HEK293 (cell line): ENCODE measurements around the gene TUT1.

Experiments
- GLIS2 ChIP-seq: fragments of 450-650 bp; formaldehyde crosslinking; IDR thresholded peaks from 2 replicates; pipeline ENCODE4 v1.5.1; 2016; ENCODE audit warnings: missing biosample characterization, missing genetic modification characterization
- KLF8 ChIP-seq: fragments of 450-650 bp; formaldehyde crosslinking; IDR thresholded peaks from 2 replicates; pipeline ENCODE4 v1.5.1; 2016; ENCODE audit warnings: missing biosample characterization, missing genetic modification characterization
- REPIN1 ChIP-seq: fragments of 450-650 bp; formaldehyde crosslinking; IDR thresholded peaks from 2 replicates; pipeline ENCODE4 v1.5.1; 2017; ENCODE audit warnings: missing biosample characterization, missing genetic modification characterization, low read depth
- REST ChIP-seq: fragments of 450-650 bp; formaldehyde crosslinking; IDR thresholded peaks from 2 replicates; pipeline ENCODE4 v1.5.1; 2016; ENCODE audit warnings: missing biosample characterization, missing genetic modification characterization
- SCRT2 ChIP-seq: fragments of 450-650 bp; formaldehyde crosslinking; IDR thresholded peaks from 2 replicates; pipeline ENCODE4 v1.5.1; 2016; ENCODE audit warnings: missing biosample characterization, missing genetic modification characterization
- SETDB1 ChIP-seq: IDR thresholded peaks from one replicate; pipeline ENCODE4 v1.6.1; 2017; ENCODE audit warnings: mild to moderate bottlenecking, low read length, moderate library complexity, mixed read lengths; ENCODE audit not compliant: insufficient read length
- TCF7L2 ChIP-seq: IDR thresholded peaks from 2 replicates; pipeline ENCODE4 v1.6.1; 2011; ENCODE audit warnings: low read depth, mild to moderate bottlenecking, inconsistent platforms, low read length, moderate library complexity, borderline replicate concordance
- ZBTB20 ChIP-seq: fragments of 450-650 bp; formaldehyde crosslinking; IDR thresholded peaks from 2 replicates; pipeline ENCODE4 v1.5.1; 2016; ENCODE audit warnings: missing biosample characterization, missing genetic modification characterization
- ZNF184 ChIP-seq: fragments of 450-650 bp; IDR thresholded peaks from 2 replicates; pipeline ENCODE4 v1.5.1; 2018; ENCODE audit warnings: missing biosample characterization, mild to moderate bottlenecking, missing genetic modification characterization
- ZNF311 ChIP-seq: fragments of 450-650 bp; formaldehyde crosslinking; IDR thresholded peaks from 2 replicates; pipeline ENCODE4 v1.5.1; 2017; ENCODE audit warnings: missing biosample characterization, missing genetic modification characterization, borderline replicate concordance
- ZNF37A ChIP-seq: fragments of 450-650 bp; IDR thresholded peaks from 2 replicates; pipeline ENCODE4 v1.5.1; 2018; ENCODE audit warnings: missing biosample characterization, missing genetic modification characterization
- ZNF391 ChIP-seq: fragments of 450-650 bp; formaldehyde crosslinking; IDR thresholded peaks from 2 replicates; pipeline ENCODE4 v1.5.1; 2016; ENCODE audit warnings: low read depth, missing biosample characterization, missing genetic modification characterization, borderline replicate concordance
- ZNF621 ChIP-seq: fragments of 450-650 bp; formaldehyde crosslinking; IDR thresholded peaks from 2 replicates; pipeline ENCODE4 v1.5.1; 2017; ENCODE audit warnings: missing biosample characterization, missing genetic modification characterization
- ZNF623 ChIP-seq: fragments of 450-650 bp; formaldehyde crosslinking; IDR thresholded peaks from 2 replicates; pipeline ENCODE4 v1.5.1; 2016; ENCODE audit warnings: missing biosample characterization, missing genetic modification characterization
- ZNF629 ChIP-seq: fragments of 450-650 bp; formaldehyde crosslinking; IDR thresholded peaks from 2 replicates; pipeline ENCODE4 v1.5.1; 2017; ENCODE audit warnings: missing biosample characterization, missing genetic modification characterization
- ZNF639 ChIP-seq: fragments of 450-650 bp; formaldehyde crosslinking; IDR thresholded peaks from 2 replicates; pipeline ENCODE4 v1.5.1; 2016; ENCODE audit warnings: missing biosample characterization, missing genetic modification characterization
- ZNF677 ChIP-seq: fragments of 450-650 bp; IDR thresholded peaks from 2 replicates; pipeline ENCODE4 v1.5.0; 2018; ENCODE audit warnings: missing biosample characterization, mild to moderate bottlenecking, missing genetic modification characterization, moderate library complexity
- ZNF777 ChIP-seq: fragments of 450-650 bp; formaldehyde crosslinking; IDR thresholded peaks from 2 replicates; pipeline ENCODE4 v1.5.1; 2017; ENCODE audit warnings: missing biosample characterization, missing genetic modification characterization, borderline replicate concordance
- TF ChIP-seq, protein P1 (sequence below): fragments of 450-650 bp; formaldehyde crosslinking; IDR thresholded peaks from 2 replicates; pipeline ENCODE4 v1.5.1; 2016; ENCODE audit warnings: missing biosample characterization, missing genetic modification characterization
- TF ChIP-seq, protein P2 (sequence below): fragments of 450-650 bp; formaldehyde crosslinking; IDR thresholded peaks from 2 replicates; pipeline ENCODE4 v1.5.1; 2017; ENCODE audit warnings: missing biosample characterization, missing genetic modification characterization
- TF ChIP-seq, protein P3 (sequence below): fragments of 450-650 bp; formaldehyde crosslinking; conservative IDR thresholded peaks from 2 replicates; pipeline ENCODE4 v1.5.1; 2016; ENCODE audit warnings: low read depth, missing biosample characterization, missing genetic modification characterization
- TF ChIP-seq, protein P4 (sequence below): fragments of 450-650 bp; formaldehyde crosslinking; IDR thresholded peaks from 2 replicates; pipeline ENCODE4 v1.5.1; 2017; ENCODE audit warnings: missing biosample characterization, missing genetic modification characterization
- TF ChIP-seq, protein P5 (sequence below): fragments of 450-650 bp; formaldehyde crosslinking; IDR thresholded peaks from 2 replicates; pipeline ENCODE4 v1.5.1; 2016; ENCODE audit warnings: missing biosample characterization, missing genetic modification characterization

TUT1 gene

GRCh38 chr11:62560566-62561103, 30.7 kb downstream of the TUT1 start (continued):
- no peak for TF ChIP-seq REPIN1 (tag by site-specific recombination)
- TF ChIP-seq ZNF621 = no peak
- no peak for TF ChIP-seq SETDB1
- TF ChIP-seq ZNF391 (tag by site-specific recombination) = no peak
- no peak for TF ChIP-seq ZNF623 (tag by site-specific recombination)
- peak; percentile 55; the same call in 1 of the 2 replicates for TF ChIP-seq ZNF629
- peak; percentile 72 for TF ChIP-seq KLF8 (tag by site-specific recombination)
- TF ChIP-seq GLIS2 (tag by site-specific recombination) = peak; percentile 51; the same call in 1 of the 2 replicates
- TF ChIP-seq ZNF184 = peak; percentile 68; the same call in 1 of the 2 replicates
- TF ChIP-seq, protein P1, sequence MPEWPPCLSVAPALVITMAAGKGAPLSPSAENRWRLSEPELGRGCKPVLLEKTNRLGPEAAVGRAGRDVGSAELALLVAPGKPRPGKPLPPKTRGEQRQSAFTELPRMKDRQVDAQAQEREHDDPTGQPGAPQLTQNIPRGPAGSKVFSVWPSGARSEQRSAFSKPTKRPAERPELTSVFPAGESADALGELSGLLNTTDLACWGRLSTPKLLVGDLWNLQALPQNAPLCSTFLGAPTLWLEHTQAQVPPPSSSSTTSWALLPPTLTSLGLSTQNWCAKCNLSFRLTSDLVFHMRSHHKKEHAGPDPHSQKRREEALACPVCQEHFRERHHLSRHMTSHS (tag by site-specific recombination) = no peak
- TF ChIP-seq, protein P2, sequence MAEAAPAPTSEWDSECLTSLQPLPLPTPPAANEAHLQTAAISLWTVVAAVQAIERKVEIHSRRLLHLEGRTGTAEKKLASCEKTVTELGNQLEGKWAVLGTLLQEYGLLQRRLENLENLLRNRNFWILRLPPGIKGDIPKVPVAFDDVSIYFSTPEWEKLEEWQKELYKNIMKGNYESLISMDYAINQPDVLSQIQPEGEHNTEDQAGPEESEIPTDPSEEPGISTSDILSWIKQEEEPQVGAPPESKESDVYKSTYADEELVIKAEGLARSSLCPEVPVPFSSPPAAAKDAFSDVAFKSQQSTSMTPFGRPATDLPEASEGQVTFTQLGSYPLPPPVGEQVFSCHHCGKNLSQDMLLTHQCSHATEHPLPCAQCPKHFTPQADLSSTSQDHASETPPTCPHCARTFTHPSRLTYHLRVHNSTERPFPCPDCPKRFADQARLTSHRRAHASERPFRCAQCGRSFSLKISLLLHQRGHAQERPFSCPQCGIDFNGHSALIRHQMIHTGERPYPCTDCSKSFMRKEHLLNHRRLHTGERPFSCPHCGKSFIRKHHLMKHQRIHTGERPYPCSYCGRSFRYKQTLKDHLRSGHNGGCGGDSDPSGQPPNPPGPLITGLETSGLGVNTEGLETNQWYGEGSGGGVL = peak; percentile 69
- TF ChIP-seq SCRT2 (tag by site-specific recombination) = no peak
- TF ChIP-seq ZNF777 = no peak
- TF ChIP-seq, protein P3, sequence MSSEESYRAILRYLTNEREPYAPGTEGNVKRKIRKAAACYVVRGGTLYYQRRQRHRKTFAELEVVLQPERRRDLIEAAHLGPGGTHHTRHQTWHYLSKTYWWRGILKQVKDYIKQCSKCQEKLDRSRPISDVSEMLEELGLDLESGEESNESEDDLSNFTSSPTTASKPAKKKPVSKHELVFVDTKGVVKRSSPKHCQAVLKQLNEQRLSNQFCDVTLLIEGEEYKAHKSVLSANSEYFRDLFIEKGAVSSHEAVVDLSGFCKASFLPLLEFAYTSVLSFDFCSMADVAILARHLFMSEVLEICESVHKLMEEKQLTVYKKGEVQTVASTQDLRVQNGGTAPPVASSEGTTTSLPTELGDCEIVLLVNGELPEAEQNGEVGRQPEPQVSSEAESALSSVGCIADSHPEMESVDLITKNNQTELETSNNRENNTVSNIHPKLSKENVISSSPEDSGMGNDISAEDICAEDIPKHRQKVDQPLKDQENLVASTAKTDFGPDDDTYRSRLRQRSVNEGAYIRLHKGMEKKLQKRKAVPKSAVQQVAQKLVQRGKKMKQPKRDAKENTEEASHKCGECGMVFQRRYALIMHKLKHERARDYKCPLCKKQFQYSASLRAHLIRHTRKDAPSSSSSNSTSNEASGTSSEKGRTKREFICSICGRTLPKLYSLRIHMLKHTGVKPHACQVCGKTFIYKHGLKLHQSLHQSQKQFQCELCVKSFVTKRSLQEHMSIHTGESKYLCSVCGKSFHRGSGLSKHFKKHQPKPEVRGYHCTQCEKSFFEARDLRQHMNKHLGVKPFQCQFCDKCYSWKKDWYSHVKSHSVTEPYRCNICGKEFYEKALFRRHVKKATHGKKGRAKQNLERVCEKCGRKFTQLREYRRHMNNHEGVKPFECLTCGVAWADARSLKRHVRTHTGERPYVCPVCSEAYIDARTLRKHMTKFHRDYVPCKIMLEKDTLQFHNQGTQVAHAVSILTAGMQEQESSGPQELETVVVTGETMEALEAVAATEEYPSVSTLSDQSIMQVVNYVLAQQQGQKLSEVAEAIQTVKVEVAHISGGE (tag by site-specific recombination) = no peak
- TF ChIP-seq ZNF37A = no peak
- TF ChIP-seq ZNF677 (tag by site-specific recombination) = no peak
- no peak for TF ChIP-seq ZNF311
- TF ChIP-seq, protein P4, sequence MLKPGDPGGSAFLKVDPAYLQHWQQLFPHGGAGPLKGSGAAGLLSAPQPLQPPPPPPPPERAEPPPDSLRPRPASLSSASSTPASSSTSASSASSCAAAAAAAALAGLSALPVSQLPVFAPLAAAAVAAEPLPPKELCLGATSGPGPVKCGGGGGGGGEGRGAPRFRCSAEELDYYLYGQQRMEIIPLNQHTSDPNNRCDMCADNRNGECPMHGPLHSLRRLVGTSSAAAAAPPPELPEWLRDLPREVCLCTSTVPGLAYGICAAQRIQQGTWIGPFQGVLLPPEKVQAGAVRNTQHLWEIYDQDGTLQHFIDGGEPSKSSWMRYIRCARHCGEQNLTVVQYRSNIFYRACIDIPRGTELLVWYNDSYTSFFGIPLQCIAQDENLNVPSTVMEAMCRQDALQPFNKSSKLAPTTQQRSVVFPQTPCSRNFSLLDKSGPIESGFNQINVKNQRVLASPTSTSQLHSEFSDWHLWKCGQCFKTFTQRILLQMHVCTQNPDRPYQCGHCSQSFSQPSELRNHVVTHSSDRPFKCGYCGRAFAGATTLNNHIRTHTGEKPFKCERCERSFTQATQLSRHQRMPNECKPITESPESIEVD (tag by site-specific recombination) = 0 out of 2 replicates have a peak, but pooled peaks have one; percentile 22
- no peak for TF ChIP-seq ZNF639 (tag by site-specific recombination)
- TF ChIP-seq TCF7L2 = no peak
- TF ChIP-seq ZBTB20 = no peak; the same call in 1 of the 2 replicates
- TF ChIP-seq REST (tag by site-specific recombination) = no peak
- TF ChIP-seq, protein P5, sequence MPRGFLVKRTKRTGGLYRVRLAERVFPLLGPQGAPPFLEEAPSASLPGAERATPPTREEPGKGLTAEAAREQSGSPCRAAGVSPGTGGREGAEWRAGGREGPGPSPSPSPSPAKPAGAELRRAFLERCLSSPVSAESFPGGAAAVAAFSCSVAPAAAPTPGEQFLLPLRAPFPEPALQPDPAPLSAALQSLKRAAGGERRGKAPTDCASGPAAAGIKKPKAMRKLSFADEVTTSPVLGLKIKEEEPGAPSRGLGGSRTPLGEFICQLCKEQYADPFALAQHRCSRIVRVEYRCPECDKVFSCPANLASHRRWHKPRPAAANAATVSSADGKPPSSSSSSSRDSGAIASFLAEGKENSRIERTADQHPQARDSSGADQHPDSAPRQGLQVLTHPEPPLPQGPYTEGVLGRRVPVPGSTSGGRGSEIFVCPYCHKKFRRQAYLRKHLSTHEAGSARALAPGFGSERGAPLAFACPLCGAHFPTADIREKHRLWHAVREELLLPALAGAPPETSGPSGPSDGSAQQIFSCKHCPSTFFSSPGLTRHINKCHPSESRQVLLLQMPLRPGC (tag by site-specific recombination) = peak; percentile 71
